T-helper 22 cell (primary cell): ENCODE measurements around the gene MEF2D.

Experiments
- DNase-seq: peaks from one replicate; pipeline ENCODE4 v3.0.0-alpha.2; 2020; ENCODE audit warnings: low read depth

MEF2D gene

DNA sequence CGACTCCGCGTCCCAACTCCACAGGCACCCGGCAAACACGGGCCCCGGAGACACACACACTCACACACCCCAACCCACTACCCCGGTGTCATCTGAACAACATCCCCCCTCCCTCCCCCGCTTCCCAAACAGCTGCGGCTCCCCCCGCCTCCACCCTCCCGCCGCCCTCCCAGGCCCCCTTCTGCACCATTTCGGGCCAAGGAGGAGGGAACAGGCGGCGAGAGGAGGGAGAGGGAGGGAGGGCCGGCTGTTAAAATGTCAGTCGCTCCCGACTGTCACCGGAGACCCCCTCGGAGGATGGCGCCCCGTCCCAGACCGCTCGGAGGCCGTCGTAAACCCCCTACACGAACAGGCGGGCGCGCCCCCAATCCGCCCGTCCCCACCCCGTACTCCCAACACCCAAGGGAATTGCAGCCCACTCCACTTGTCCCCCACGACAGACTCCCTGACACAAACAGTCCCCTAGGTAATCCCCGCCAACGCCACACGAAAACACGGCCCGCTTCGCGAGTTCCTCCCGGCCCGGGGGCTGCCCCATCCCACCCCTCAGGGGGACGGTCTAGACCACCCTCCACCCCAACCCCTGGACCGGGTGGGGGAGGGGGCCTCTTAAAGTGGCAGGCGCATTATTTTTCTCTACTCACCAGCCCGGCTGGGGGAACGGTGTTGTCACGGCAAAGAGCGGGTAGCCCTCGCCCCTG lies 583 bp downstream of the MEF2D start:
- peak; percentile 40 for DNase-seq

DNA sequence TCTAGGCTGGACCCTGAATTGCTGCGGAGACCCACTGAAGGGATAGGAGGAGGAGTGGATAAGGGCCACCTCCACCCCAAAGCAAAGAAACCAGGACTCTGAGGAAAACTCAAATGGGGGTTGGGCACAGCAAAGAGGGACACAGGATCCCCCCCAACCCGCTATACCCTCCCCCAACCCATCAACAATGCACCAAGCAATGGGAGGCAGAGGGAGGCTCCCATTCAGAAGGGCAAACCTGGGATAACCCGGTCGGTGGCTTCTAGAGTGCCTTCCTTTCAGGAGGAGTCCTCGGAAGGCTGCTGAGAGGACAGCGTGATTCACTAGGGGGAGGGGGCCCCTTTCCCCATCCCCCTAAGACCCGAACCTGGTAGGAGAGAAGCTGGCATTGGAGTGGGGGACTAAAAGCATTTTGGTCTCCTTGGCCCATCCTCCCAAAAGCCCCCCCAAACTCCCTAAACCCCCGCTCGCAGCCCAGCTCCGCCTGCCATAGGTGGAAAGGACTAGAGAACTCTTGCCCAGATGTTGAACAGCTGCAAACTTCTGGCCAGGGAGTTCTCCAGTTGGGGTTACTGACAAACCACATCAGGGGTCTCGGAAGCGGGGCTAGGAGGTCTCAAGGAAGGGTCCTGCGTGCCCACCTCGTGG lies 1.3 kb downstream of the MEF2D start:
- DNase-seq: no peak

DNA sequence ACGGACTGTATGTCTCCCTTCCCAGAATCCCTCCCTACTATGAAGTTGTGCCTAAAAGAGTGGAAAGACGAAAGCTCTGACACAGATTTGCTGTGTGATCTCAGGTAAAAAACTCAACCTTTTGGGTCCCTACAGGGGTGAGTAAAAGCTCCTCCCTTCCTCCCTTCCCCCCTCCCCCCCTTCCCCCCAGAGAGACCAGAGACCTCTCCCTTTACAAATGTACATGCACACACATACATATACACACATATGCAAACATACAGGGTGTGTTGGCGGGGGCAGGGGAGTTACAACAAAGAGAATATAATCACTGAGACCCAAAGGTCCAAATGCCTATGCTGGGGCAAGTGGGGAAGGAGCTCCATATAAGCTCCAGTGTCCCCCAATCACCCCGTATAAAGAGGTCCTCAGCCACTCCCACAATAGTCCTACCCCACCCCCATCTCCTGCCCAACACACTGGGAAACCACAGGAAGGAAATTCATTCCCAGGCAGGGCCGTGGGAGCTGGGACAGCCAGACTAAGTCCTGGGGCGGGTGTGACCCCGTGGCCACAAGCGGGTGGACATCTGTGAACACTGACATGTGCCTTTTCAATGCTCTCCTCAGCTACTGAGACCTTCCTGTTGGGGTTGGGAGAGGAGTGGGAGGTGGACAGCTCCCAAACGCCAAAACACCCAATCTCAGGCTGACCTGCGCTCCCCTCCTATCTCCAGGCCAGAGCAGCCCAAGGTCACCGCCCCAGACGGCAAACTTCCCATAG lies 2.0 kb downstream of the MEF2D start:
- DNase-seq: no peak

DNA sequence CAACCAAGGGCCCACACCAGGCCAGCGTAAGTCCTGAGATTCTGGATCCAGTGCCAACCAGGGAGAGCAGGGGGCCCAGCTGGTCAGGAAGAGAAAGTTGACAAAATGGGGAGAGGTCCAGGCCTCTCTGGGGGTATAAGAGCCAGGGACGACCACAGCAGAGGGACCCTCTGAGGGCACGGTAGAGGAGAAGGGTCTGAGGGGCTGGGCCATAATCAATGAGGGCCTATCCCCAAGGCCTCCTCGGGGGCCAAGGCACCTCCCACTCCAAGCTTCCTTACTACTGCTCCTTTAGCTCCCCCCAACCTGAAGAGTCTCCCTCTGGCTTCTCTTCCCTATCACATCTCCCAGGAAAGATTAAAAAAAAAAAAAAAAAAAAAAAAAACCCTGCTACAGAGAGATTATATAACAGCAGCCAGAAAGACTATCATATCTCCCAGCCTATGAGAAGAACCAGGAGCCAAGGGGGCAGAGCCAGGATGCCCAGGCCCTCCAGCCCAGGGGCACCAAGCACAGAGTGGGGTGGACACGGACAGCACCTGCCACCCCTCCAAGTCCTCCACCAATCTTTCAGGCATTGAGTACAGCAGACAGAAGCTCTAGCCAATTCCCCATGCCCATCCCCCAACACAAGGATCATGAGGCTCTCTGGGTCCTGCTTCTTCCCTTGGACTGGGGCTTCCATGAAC lies 2.7 kb downstream of the MEF2D start:
- DNase-seq: no peak

DNA sequence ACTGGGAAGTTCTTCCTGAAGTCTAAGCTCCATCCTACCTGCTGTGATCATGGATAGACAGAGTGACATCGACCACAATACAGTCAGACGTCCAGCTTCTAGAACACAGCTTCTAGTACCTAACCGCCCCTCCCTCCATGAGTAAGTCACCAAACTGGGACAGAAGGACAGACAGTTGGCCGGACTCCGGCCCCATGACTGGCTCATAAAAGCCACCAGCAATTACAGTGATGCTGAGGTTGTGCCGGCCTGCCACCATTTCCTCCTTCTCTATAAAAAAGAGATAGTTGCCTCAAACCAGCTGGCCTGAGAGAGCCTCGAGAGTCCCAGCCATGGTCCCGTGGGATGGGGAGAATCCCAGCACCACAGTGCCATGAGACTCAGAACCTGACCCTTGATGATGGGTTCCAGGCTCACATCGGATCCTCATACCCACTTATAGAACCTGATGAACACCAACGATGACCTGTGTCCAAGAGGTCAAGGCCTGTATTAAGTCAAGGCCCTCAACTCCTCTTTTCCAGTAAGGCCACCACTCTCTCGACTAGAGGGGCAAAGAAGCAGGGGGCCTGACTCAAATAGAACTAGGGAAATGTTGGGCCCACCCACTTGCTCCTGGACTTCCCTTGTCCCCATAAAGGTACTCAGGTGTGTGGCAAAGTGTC lies 3.4 kb downstream of the MEF2D start:
- no peak for DNase-seq

DNA sequence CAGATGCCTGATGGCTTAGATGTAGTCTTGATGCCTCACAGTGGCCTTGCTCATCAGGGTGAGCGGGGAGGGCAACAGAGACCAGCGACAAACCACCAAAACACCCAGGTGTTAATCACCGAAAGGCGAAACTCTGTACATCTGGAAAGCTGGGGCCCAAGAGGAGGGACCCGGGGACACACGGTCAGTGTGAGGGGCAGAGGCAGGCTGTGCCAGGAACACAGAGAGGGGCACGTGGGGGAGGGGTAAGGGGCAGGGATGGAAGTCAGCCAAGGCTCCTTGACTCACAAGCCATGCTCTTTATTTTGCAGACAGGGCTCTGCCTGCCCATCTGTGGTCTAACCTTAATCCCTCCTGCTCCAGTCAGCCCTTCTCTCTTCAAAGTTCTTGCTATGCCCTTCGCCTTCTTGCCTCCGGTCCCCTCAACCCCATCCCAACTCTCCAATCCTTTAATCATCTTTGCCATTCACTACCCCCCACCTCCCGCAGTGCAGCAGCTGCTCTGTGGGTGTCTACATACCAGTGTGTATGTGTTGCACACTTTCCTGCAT lies 4.3 kb downstream of the MEF2D start:
- no peak for DNase-seq

DNA sequence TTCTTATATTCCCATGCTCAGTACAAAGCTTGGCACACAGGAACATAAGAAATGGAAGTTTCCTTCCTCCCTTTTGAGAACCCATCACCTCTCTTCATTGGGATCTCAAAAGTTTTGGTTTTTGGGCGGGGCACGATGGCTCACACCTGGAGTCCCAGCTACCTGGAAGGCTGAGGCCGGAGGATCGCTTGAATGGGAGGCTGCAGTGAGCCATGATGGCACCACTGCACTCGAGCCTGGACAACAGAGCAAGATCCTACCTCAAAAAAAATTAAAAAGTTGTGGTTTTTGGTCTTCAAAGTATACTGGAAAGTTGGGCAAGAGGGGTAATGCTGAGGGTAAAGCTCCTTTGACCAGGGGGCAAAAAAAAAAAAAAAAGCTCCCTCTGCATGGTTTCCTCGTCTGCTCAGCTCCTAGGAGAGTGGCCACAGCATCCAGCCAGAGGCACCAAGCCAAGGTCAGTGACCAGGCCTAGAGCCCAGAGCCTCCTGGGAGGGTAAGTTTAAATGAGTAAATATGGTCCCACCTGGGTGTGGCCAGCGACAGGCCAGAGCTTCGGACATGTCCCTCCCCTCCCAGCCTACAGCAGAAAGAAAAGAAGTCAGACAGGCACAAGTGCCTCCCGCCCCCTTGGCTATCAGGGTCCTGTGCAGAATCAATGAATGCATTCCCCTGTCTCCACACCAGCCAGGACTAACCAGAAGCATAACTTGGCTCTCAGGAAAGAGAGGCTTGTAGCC lies 5.0 kb downstream of the MEF2D start:
- DNase-seq: no peak

DNA sequence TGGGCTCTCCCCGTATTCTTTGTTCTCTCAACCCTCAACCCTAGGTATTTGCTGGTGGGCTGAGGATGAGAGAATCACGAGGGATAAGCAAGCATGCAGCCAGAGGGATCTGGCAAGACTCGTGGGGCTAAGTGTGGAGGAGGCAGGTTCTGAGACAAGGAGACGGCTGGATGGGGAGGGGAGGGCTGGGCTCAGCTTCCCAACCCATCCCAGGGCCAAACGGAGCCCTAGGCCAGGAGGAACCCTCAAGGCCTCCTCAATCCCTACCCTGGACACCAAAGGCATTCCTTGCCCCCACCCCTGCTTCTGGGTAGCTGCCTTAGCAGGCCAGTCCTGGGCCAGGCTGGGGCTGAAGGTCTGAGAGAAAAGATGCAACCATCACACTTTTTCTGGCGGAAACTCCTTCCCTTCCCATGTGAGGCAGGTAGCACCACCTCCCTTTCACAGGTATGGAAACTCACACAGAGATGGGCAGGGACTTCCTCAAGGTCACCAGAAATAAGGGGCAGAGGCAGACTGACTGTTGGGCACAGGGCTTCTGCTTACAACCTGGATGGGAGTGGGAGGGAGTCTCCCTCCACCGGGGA lies 6.2 kb downstream of the MEF2D start:
- DNase-seq: no peak

DNA sequence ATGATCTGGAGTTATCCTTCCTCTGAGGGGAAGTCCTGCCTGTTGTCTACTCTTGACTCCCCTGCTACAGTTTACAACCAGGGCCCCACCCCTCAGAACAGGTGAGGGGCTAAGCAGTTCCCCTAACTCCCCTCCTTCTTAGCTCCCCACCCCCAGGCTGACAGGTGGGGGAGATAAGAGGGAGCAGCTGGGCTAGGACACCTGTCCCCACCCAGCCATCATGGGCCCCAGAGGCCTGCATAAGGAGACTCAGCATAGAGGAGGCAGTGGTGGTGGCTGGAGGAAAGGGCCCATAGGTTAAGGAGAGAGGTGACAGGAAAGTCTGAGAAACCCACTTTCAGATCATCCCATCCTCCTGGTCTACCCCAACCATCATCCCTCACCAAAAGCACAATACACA lies 6.8 kb downstream of the MEF2D start:
- no peak for DNase-seq

DNA sequence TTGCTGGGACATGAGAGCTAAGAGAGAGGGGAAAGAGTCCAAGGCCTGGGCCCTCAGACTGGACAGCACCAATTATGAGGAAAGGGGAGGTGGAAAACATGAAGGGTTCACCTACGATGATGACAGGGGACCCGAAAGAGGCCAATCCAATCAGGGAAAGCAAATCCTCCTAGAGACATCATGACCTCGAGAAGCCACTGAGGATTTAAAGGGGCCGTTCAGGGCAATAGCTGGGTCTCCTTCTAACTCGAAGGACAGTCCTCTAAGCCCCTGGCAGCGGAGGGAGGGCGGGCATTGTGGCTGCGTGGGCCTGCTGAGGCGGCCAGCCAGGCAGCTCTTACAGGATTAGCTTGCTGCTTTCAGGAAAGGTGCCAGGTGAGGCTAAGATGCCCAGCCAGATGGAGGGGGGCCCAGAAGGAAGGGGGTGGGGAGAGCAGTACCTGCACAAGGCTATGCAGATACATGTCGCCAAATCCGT lies 7.4 kb downstream of the MEF2D start:
- no peak for DNase-seq

DNA sequence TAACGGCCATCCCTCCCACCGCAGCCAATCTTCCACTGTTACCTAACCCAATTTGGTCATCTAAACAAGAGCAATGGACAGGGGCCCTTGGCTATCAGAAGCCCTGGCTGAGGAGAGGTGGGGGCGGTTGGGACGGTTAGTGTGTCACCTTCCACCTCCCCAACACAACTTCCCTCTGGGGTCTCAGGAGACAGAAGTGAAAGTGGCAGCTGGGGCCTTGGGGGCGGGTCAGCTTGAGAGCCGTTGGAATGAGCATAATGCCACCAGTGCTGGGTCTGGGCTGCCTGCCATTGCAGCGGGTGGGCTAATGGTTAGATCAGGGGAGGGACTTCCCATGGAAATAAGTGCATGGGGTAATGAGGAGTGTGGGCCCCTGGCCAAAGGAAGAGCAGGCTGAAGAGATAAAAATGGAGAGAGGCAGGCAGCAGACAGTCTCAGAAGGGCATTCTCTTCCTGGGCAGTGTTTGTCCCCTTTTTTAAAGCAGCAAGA lies 7.9 kb downstream of the MEF2D start:
- no peak for DNase-seq

DNA sequence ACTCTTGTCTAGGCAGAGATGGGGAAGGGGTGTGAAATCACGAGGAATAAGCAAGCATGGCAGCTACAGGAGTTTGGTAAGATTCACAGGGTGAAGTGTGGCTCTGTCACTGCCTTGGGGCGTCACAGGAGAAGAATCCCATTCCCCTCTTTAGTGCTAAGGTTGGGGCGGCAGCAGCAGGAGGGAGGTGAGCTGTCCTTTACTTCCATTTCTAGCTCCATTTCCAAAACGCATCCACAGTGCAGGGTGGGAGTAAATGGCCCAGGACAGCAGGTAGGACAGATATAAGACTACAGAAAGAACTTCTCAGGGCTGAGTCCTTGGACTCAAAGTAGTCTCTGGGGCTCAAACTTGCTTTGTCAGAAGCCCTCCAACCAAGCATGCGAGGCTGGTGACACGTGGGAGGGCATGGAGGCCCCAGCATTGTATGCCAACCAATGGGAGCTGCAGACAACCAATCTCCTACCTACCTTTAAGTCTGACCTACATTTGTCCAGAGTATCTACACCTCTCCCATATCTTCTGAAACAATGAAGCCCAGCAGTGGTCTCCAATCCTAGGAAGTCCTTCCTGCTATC lies 8.5 kb downstream of the MEF2D start:
- DNase-seq: no peak

DNA sequence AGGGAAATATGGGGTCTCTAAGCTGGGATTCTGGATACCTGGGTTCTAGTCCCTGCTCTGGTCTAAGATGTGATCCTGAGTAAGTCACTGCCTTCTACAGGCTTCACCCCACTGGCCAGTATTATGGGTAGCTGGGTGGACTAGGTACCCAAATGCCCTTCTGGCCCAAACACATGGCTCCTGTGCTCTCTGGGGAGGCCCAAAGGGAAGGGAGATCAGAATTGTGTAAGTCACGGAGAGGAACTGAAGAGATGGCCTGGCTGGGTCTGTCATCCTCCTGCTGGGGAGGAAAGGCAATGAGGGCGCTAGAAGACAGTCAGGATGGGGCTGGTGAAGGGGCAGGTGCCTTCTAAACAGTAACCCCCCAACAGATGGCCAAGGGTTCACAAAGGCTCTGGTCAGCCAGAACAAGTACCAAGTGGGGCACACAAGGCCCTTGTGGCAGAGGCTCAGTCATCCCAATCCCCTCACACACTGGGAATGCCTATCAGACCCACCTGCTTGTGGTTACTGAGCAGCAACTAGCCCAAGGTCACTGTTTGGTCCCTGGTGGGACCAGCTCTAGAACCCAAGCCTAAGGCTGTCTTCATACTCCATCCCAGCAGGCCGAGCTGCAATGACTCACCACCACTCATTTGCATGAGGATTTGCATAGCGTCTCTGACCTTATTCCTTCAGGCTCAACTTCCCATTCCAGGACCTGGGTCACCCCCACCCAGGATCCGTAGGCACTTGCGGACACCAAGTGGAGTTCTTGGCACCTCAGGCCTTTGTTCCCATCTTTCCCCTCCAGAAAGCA lies 9.2 kb downstream of the MEF2D start:
- no peak for DNase-seq

DNA sequence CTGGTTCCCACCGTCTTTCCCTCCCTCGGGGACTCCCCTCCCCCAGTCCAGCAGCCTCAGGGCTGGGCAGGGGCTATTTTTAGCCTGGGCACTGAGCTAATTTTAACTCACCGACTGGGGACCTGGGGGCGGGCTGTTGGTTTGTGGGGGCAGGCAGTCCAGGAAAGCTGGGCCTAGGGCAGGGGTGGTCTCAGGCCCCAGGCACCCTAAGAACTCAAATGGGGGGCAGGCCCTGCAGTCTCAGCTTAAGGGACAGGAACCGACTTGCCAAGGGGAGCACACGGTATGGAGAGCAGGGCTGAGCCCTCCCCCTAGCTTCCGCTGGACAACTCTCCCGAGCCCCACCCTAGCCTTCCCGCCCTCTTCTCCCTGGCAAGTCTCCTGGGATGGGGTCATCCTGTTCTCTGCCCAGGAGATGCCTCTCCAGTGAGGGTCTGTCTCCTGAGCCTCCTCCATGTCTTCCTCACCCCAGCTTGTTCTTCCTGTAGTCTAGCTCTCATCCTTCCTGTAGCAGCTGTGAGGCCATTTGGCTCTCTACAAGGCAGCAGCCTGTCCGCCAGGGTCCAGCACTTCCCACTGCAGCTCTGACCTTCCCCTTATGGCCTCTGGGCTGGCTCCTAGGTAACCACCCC lies 10.1 kb downstream of the MEF2D start:
- no peak for DNase-seq

DNA sequence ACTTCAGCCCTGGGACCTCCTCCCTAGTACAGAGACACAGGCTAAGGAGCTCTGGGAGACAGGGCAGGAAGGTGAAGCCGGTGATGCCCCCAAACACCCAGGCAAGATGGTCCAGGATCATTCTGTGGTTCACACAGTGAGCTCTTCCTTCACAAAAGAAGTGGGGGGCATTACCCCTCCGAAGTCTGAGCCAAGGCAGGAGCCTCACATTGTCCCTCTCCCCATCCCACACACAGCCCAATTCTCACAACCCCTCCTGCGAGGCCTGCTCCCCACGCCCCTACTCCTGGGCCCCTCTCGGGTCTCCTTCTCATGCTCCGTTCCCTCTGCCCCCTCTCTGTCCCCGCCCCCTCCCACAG lies 10.7 kb downstream of the MEF2D start:
- no peak for DNase-seq

DNA sequence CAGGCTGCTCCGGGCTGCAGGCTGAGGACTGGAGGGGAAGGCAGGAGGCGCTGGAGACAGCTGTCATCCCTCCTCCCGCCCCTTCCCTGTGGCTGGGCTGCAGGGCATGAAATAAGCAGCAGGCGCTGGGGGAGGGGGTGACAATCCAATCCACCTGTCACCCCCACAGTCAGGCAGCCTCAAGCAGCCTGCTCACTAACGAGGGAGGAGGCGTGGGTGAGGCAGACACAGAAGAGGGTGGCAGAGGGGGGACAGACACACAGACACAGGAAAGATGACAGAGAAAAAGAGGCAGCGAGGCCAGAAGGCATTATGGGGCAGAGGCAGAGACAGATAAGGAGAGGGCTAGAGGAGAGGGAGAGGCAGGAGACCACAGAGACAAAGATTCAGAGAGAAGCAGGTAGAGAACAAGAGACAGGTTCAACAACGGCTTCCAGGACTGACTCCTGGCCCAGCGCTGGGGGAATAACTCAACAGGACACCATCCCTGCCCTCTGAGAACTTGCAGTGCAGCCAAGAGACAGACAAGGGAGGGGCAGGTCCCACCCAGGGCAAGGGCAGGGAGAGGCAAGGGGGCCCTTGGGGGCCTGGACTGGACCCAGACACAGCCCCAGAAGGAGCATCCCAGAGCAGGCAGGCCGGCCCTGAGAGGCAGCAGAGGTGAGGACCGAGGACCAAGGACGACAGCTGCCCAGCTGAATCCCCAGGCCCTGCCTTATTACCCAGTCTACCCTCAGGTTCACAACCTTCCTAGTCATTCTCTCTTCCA lies 11.2 kb downstream of the MEF2D start:
- DNase-seq: no peak

DNA sequence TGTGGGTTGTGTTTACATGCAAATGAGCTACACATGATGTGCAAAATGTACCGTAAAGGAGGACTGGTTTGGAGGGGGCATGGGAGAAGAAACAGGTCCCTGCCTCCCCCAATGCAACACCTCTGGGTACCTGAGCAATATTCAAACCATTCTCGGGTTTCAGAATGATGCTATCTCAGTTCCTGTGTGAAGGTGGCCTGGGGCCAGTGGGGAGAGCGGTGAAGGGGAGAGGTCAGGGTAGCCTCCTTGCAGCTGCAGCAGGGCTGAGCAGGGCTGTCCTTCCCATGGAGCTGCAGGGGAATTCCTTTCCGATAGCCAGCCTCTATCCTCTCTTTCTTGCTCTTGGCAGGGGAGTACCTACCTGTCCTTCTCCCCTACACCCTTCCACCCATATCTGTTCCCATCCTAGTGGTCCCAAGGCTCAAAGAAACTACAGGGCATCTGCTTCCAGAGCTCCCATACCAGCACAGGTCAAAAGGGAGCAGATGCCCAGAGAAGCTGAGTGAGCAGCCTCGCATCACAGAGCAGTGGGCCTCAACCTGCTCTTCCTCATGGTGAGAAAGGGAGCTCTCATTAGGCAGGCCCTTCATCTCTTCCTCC lies 11.9 kb downstream of the MEF2D start:
- no peak for DNase-seq

DNA sequence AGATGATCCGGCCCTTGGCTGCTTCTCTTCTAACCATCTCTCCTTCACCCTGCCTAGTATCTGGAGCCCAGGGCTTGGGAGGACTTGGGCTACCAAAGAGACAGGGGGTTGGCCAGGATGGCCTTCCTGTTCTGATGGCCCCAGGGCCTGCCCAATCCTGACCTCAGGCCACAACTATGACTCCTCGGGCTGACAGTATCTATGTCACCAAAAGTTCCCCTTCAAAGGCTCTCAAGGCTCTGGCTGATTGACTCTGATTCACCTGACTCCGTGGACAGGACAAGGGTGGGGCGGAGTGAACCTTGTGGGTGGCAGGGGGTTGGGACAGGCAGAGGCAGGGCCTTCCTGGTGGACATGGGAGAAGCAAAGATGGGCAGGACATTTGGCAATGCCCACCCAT lies 12.7 kb downstream of the MEF2D start:
- no peak for DNase-seq
